Muscle of leg (tissue), 11 donors: ENCODE measurements around the gene NLRC5. TPM values are rescaled to one million over a fixed set of nuclear protein-coding genes. Genes with fewer than 3 reads are reported as not detected.

Source experiments
- DNase-seq: peaks from one replicate; pipeline ENCODE4 v3.0.0; 2013
- H3K27ac ChIP-seq: one replicate; pipeline ENCODE4 v1.5.1; 2013; ENCODE audit warnings: mild to moderate bottlenecking, low read length, control low read depth
- H3K27me3 ChIP-seq: one replicate; pipeline ENCODE4 v1.6.1; 2013; ENCODE audit warnings: low read length; ENCODE audit not compliant: control insufficient read depth, insufficient read depth
- H3K36me3 ChIP-seq: one replicate; pipeline ENCODE4 v1.6.1; 2013; ENCODE audit warnings: low read length; ENCODE audit not compliant: control insufficient read depth, insufficient read depth
- H3K4me1 ChIP-seq: one replicate; pipeline ENCODE4 v1.6.1; 2013; ENCODE audit warnings: low read length; ENCODE audit not compliant: control insufficient read depth, insufficient read depth
- H3K4me3 ChIP-seq: one replicate; pipeline ENCODE4 v1.5.1; 2013; ENCODE audit warnings: low read length, control low read depth
- H3K9me3 ChIP-seq: replicated peaks from 2 replicates; pipeline ENCODE4 v1.6.1; 2013; ENCODE audit warnings: low read depth, low read length; ENCODE audit not compliant: control insufficient read depth
- WGBS: methylation state at CpG from one replicate; pipeline ENCODE4 v1.1.5; 2013; ENCODE audit warnings: missing lambda C conversion rate; ENCODE audit not compliant: insufficient coverage; 5-methylcytosine and 5-hydroxymethylcytosine counted together
- polyA plus RNA-seq, 8 donors: library from polyadenylated mRNA; unstranded; fragments of 120-200 nt; gene quantifications; one replicate each; pipeline versions ENCODE4 v1.2.1 to v1.2.3, GENCODE V29; 2013; ENCODE audit warnings: inconsistent platforms in 1 of 8, low replicate concordance in 1 of 8; ENCODE audit not compliant: insufficient read length in 8 of 8, insufficient read depth in 1 of 8
- total RNA-seq: library from RNA; stranded (reverse); fragments of 120-200 nt; gene quantifications from one replicate; pipeline ENCODE4 v1.2.4, GENCODE V29; 2013

Gene NLRC5
- total and polyA plus RNA-seq, 9 donors: 3.2 to 5.3 (median 4.2) TPM

DNA sequence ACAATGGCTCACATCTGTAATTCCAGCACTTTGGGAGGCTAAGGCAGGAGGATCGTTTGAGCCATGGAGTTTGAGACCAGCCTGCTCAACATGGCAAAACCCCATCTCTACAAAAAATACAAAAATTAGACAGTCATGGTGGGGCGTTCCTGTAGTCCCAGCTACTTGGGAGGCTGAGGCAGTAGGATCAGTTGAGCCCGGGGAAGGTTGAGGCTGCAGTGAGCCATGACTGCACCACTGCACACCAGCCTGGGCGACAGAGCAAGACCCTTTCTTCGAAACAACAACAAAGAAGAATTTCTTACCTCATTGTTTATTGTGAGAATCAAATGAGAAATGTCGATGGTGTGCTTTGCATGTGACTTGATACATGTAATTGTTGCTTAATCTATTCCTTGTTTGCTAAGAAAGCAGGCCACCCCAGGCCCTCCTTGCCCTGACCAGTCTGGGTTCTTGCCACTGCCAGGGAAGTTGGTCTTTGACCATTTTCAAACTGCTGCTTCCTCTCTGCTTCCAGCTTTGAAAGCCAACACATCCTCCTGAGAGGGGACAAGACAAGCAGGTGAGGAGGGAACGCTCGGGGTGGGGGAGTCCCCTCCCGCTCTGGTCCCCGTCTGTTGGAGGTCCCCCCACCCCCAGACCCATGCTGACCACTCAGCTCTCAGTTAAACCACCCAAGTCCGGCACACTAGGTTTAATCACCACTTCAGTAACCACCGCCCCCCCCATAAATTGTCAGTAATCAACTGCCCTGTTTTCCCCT is 55.8 kb downstream of the NLRC5 start:
- H3K9me3 ChIP-seq: peaks cover 2% of the 10 kb centered on the region
- no peak overlapping the region for H3K27ac ChIP-seq
- H3K27me3 ChIP-seq: no peaks in the 10 kb centered on the region
- no peak overlapping the region for H3K4me3 ChIP-seq
- H3K4me1 ChIP-seq: peaks cover 24% of the 10 kb centered on the region
- H3K36me3 ChIP-seq: peaks cover 35% of the 10 kb centered on the region
- DNase-seq: no peak
- WGBS: 86% methylated on average over 1 of the region's 12 CpGs

DNA sequence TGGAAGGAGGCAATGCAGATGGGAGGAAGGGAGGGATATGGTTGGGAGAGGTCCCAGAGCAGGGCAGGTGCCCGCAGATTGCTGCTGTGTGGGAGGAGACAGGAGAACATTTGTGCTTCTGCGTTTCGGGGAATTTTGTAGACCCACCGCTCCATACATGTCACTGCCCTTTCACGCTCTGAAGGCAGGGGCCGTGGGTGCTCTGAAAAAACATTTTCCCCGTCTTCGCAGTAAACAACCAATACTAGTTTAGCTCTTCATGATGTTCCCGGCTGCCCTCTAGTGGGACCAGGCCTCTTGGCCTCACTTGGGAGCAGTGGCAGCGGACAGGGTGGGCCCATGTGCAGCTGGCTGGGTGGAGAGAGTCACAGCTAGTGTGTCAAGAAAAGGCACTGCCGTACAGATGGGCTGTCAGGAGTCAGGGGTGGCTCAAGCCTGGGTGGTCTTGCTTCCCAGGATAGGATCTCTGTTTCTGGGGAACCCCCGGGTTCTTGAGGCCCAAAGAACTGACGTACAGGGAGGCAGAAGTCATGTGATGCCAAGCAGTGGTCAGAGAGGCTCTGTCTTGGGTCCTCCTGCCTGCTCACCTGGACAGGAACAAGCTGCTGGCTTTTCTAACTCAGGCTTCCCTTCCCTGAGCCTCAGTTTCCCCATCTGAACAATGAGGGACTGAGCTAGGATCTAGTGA is 56.5 kb downstream of the NLRC5 start:
- H3K27ac ChIP-seq: no peak overlapping the region
- H3K36me3 ChIP-seq: peaks cover 28% of the 10 kb centered on the region
- WGBS: 3% methylated on average over 11 of the region's 13 CpGs

GRCh38 chr16:57048095-57048494 is 58.7 kb downstream of the NLRC5 start:
- WGBS: 73% methylated on average over 1 of the region's 2 CpGs
- H3K9me3 ChIP-seq: no peaks in the 10 kb centered on the region
- H3K36me3 ChIP-seq: peaks cover 19% of the 10 kb centered on the region
- no peaks in the 10 kb centered on the region for H3K27me3 ChIP-seq
- H3K4me1 ChIP-seq: peaks cover 17% of the 10 kb centered on the region
- DNase-seq: no peak
- H3K27ac ChIP-seq: no peak overlapping the region
- no peak overlapping the region for H3K4me3 ChIP-seq

More for the DNA sequence above, 56.5 kb downstream of the NLRC5 start:
- DNase-seq: peak; percentile 85
- Histone ChIP-seq H3K9me3 (peaks cover 1% of the 10 kb centered on the region), H3K27me3 (no peaks in the 10 kb centered on the region), H3K4me1 (peaks cover 24% of the 10 kb centered on the region), H3K4me3 (no peak overlapping the region)

DNA sequence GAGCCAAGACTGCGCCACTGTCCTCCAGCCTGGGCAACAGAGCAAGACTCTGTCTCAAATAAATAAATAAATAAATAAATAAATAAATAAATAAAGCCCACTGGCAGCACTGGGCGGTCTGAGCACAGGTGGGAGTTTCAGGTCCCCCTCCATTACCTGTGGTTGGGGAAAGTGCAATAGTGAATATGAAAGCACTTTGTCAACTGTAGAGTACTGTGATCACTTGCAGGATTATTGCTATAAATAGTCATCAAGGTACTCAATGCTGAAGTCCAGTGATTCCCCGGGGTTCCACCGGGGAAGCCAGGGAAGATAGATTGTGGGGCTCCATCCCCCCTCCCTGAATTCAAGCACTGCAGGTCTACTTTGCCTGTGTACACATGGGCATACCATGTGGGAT is 60.3 kb downstream of the NLRC5 start:
- peaks cover 14% of the 10 kb centered on the region for H3K36me3 ChIP-seq
- WGBS: no CpG with 5 or more reads among the region's 4 CpGs
- no peaks in the 10 kb centered on the region for H3K9me3 ChIP-seq
- no peak overlapping the region for H3K27ac ChIP-seq
- peaks cover 17% of the 10 kb centered on the region for H3K4me1 ChIP-seq
- no peak overlapping the region for H3K4me3 ChIP-seq
- H3K27me3 ChIP-seq: no peaks in the 10 kb centered on the region
- no peak for DNase-seq

GRCh38 chr16:57051696-57052228 is 62.4 kb downstream of the NLRC5 start:
- Histone ChIP-seq H3K4me1 (peaks cover 2% of the 10 kb centered on the region), H3K27ac (no peak overlapping the region), H3K9me3 (no peaks in the 10 kb centered on the region), H3K4me3 (no peak overlapping the region), H3K27me3 (no peaks in the 10 kb centered on the region), H3K36me3 (peaks cover 18% of the 10 kb centered on the region)
- DNase-seq: no peak
- WGBS: 83% methylated on average over 3 of the region's 11 CpGs

GRCh38 chr16:57053206-57053605 is 63.8 kb downstream of the NLRC5 start:
- H3K27me3 ChIP-seq: no peaks in the 10 kb centered on the region
- 87% methylated on average over 8 of the region's 9 CpGs for WGBS
- no peak for DNase-seq
- no peak overlapping the region for H3K4me3 ChIP-seq
- no peak overlapping the region for H3K27ac ChIP-seq
- no peaks in the 10 kb centered on the region for H3K4me1 ChIP-seq
- no peaks in the 10 kb centered on the region for H3K9me3 ChIP-seq
- peaks cover 16% of the 10 kb centered on the region for H3K36me3 ChIP-seq

GRCh38 chr16:57054338-57054737 is 65.0 kb downstream of the NLRC5 start:
- H3K27me3 ChIP-seq: no peaks in the 10 kb centered on the region
- H3K4me3 ChIP-seq: no peak overlapping the region
- no peak overlapping the region for H3K27ac ChIP-seq
- no peak for DNase-seq
- H3K36me3 ChIP-seq: peaks cover 18% of the 10 kb centered on the region
- no peaks in the 10 kb centered on the region for H3K9me3 ChIP-seq
- 88% methylated on average over 3 of the region's 5 CpGs for WGBS
- no peaks in the 10 kb centered on the region for H3K4me1 ChIP-seq

GRCh38 chr16:57054771-57055170 is 65.4 kb downstream of the NLRC5 start:
- Histone ChIP-seq H3K4me1 (no peaks in the 10 kb centered on the region), H3K9me3 (no peaks in the 10 kb centered on the region), H3K27me3 (no peaks in the 10 kb centered on the region), H3K27ac (no peak overlapping the region), H3K4me3 (no peak overlapping the region), H3K36me3 (peaks cover 18% of the 10 kb centered on the region)
- DNase-seq: no peak
- WGBS: 79% methylated on average over 7 of the region's 7 CpGs

GRCh38 chr16:57055671-57056070 is 66.3 kb downstream of the NLRC5 start:
- Histone ChIP-seq H3K4me3 (no peak overlapping the region), H3K27ac (no peak overlapping the region), H3K4me1 (peaks cover under 1% of the 10 kb centered on the region), H3K36me3 (peaks cover 18% of the 10 kb centered on the region), H3K9me3 (no peaks in the 10 kb centered on the region), H3K27me3 (no peaks in the 10 kb centered on the region)
- WGBS: 67% methylated on average over 4 of the region's 6 CpGs
- DNase-seq: no peak

DNA sequence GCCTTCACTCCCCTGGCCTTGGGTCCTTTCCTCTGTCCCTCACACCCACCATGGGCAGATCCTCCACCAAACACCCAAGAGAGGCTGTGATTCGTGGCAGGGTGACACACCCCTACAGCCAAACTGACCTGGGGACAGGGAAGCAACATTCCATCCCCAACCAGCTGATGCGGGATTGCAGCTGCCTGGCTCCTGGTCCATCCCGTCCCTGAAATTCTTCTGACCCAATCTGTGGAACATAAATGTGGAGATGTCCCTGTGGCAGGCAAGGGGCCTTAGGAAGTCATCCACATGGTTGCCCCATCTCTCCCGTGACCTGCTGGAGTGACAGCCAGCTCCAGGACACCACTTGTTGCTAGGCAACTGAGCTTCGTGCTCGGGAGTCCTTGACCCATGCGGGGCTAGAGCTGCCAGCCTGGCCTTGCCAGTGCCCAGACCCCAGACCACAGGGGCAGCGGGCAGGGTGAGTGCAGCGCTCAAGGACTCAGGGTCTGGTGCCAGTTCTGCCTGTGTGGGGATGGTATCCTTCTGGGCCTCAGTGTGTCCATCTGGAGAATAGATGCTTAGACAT is 69.0 kb downstream of the NLRC5 start:
- Histone ChIP-seq H3K36me3 (peaks cover 20% of the 10 kb centered on the region), H3K4me1 (peaks cover 16% of the 10 kb centered on the region), H3K27me3 (no peaks in the 10 kb centered on the region), H3K9me3 (no peaks in the 10 kb centered on the region), H3K27ac (no peak overlapping the region), H3K4me3 (no peak overlapping the region)
- no peak for DNase-seq
- WGBS: 72% methylated on average over 7 of the region's 9 CpGs
